Measurements from ENCODE around the gene NUDT1.

Gene NUDT1

GRCh38 chr7:2269991-2270460 is 28.0 kb downstream of the NUDT1 start:
- FAIRE-seq (no peak), DNase-seq (ENCODE audit: insufficient read length, low spot score) (no peak)
- TF ChIP-seq CTCF (IDR thresholded peaks at IDR 0.05; ENCODE audit: insufficient read depth, missing control alignments): no peak

DNA sequence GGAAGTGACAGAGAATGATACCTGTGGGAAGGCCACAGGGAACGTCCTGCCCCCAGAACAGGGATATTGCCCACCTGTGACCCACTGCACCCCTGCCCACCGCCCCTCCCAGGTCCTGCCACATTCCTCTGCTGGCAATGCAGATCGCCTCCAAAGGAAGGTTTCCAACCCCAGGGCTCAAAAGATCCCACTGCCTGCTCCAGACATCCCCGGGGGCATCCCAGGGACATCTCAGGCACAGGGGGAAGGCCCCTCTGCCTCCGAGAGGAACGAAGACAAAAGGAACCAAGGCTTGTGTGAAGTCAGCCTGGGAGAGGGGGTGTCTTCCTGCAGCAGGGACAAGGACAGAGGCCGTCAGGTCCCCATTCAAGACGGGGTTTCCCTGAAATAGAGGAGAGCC is 28.5 kb downstream of the NUDT1 start:
- no peak for FAIRE-seq
- no peak for TF ChIP-seq CTCF (IDR thresholded peaks at IDR 0.05; ENCODE audit: insufficient read depth, missing control alignments)

GRCh38 chr7:2271273-2272026 is 29.4 kb downstream of the NUDT1 start:
- FAIRE-seq (no peak), DNase-seq (ENCODE audit: insufficient read length, low spot score) (peak; percentile 40)
- no peak for TF ChIP-seq CTCF (IDR thresholded peaks at IDR 0.05; ENCODE audit: insufficient read depth, missing control alignments)

More for the DNA sequence above, 28.5 kb downstream of the NUDT1 start:
- no peak for DNase-seq (ENCODE audit: insufficient read length, low spot score)

DNA sequence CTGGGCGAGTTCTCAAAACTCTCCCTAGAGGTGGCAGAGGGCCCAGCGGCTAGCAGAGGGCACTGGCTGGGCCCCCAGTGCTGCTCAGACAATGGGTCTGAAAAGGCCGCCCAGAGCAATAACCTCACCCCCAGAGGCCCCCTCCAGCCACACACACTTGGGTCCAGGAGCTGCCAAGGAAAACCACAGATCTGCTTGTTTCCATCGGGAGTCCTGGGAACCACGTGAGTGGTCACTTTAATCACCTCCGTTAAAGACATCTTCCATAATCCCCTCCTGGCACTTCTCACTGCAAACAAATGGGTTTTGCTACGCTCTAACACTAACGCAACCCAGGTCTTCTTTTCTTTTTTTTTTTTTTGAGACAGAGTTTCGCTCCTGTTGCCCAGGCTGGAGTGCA is 30.0 kb downstream of the NUDT1 start:
- DNase-seq (ENCODE audit: insufficient read length, low spot score) (peak; percentile 49), FAIRE-seq (no peak)
- TF ChIP-seq CTCF (IDR thresholded peaks at IDR 0.05; ENCODE audit: insufficient read depth, missing control alignments): no peak

DNA sequence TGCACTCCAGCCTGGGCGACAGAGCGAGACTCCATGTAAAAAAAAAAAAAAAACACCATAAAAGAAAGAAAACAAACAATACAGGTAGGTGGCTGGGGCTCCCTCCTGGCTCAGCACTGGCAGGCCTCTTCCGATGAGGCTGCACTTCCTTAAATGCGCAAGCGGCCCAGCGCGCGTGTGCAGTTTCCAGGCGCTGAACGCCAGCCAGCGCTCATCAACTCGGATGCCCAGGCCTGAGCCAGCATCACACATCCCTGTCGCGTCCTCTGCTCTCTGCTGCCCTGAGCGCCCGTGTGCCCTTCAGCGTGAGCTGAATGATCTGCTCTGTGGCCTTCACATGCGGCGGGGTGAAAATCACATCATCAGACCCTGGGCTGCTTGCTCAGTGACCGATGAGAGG is 31.8 kb downstream of the NUDT1 start:
- no peak for TF ChIP-seq CTCF (IDR thresholded peaks at IDR 0.05; ENCODE audit: insufficient read depth, missing control alignments)
- no peak for FAIRE-seq

DNA sequence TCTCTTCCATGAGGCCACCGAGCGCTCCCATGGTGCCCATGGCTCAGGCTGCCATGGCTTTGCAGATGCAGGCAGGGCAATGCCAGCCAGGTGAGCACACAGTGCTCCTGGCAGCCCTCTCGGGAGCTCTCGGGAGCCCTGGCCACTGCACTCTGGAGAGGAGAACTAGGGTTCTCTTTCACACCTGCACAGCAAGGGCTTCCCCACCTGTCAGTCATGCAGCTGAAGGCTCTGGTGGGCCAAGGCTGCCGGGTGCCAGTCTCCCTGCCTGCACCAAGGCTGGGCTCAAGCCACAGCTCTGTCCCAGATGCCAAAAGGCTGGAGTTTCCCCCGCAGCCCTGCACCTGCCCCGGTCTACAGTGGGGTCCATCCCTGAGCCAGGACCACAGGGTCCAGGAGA is 32.6 kb downstream of the NUDT1 start:
- no peak for DNase-seq (ENCODE audit: insufficient read length, low spot score)

More for the DNA sequence above, 31.8 kb downstream of the NUDT1 start:
- DNase-seq (ENCODE audit: insufficient read length, low spot score): no peak

More for the DNA sequence above, 32.6 kb downstream of the NUDT1 start:
- TF ChIP-seq CTCF (IDR thresholded peaks at IDR 0.05; ENCODE audit: insufficient read depth, missing control alignments): no peak
- FAIRE-seq: no peak
